SK-N-MC (cell line): Measurements from ENCODE around the gene ALOXE3.

ENCODE experiments used
- EZH2 ChIP-seq: fragments of 200-600 bp; sonication (generic); IDR thresholded peaks from one replicate; pipeline ENCODE4 v1.6.1; 2017; ENCODE audit warnings: antibody characterized with exemption
- FOXP2 ChIP-seq: optimal IDR thresholded peaks from 2 replicates; pipeline ENCODE3; 2011; ENCODE audit warnings: mild to moderate bottlenecking, moderate library complexity; ENCODE audit not compliant: insufficient read depth; ENCODE audit errors: extremely low read length, control extremely low read depth
- POLR2AphosphoS5 ChIP-seq: IDR thresholded peaks from 2 replicates; pipeline ENCODE4 v1.6.1; 2012; ENCODE audit warnings: mild to moderate bottlenecking, low read depth, low read length, borderline replicate concordance

DNA sequence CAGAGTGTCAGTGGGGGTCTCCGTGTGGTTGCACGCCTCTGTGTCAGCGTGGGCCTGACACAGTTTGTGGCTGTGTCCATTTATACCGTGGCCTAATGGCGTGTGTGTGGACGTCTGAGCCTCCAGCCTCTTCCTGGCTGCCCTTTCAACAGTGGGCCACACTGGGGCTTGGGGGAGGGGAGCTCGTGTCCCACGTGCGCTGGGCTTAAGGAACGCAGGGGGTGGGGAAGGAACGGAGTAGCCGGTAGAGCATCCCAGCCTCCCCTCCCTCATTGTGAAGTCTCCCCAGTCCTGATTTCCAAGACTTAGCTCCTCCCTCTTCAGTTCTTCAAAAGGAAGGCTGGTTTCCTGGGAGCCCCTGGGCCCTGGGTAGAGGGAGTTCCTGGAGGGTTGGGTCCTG is 15.1 kb upstream of the ALOXE3 start:
- TF ChIP-seq POLR2AphosphoS5 (no peak), FOXP2 (no peak), EZH2 (no peak)
